Stimulated activated CD4-positive, alpha-beta T cell treated with anti-CD3 and anti-CD28 coated beads, TNF-alpha, amount 100 ng/mL, for 48 hours (primary cell): ENCODE measurements around the gene PACS1.
A peak's percentile ranks its signal among the peaks of the same experiment; 100 is the strongest.

Source experiments
- DNase-seq, 3 donors: peaks; one replicate each; pipeline ENCODE4 v3.0.0-alpha.2; 2020; ENCODE audit warnings: low read depth in 3 of 3

The PACS1 gene

GRCh38 chr11:66142370-66143263 is 72.5 kb downstream of the PACS1 start:
- DNase-seq: no peak

GRCh38 chr11:66143264-66143566 is 73.1 kb downstream of the PACS1 start:
- DNase-seq: no peak

- no peak for DNase-seq
These were observed 74.1 kb downstream of the PACS1 start for GRCh38 chr11:66143996-66144678.

GRCh38 chr11:66146074-66146473 is 76.0 kb downstream of the PACS1 start:
- DNase-seq: no peak

- DNase-seq: no peak
These were observed 76.9 kb downstream of the PACS1 start for GRCh38 chr11:66146940-66147339.

DNA sequence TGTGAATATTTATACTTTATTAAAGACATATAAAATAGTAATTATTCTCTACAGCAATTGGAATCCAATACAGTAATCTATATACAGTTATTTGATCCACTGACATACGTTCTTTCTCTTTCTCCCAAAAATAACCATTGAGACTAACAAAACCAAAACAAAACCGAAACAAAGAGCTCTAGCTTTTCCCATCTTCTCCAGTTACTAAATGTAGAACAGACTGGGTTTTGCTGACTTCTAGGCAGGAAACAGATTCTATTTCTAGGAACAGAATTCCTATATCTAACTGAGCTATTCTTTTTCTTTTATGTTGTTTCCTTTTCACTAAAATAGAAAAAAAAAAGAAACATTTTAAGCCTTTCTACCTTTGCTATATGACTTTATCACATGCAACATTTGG is 80.1 kb downstream of the PACS1 start:
- DNase-seq: no peak

DNA sequence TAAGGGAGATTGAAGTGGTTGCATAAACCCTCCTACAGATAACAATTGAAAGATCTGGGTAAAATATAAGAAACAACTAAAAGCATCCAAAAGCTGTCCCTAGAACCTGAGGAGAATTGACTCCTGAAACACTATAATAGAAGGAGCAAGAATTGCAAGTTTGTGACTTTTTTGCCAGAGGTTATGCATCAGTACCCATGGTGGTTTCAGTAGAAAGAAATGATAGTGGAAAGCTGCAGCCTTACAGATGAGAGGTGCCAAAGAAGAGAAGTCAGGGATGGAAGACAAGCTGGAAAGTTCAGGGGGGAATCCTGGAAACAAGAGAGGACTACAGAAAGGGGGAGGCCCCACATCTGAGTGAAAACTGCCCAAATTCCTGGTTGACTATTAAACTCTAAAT is 80.7 kb downstream of the PACS1 start:
- DNase-seq: no peak

DNA sequence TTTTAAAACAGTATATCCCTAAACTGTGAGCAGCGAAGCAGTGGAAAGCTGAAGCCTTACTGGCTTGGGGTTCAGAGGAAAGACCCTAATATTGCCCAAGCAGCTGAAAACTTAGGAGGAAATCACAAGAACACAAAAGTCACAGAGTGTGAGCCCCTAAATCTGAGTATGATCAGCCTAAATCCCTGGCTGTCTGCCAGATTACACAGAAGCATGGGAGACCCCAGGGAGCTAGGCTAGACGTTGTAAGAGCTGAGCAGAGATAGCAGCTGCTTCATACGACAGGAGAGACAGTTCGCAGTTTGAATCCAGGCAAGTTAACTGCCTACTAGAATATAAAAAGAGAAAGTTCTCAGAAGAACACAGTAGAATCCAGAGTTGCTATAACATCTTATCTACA is 81.2 kb downstream of the PACS1 start:
- no peak for DNase-seq

DNA sequence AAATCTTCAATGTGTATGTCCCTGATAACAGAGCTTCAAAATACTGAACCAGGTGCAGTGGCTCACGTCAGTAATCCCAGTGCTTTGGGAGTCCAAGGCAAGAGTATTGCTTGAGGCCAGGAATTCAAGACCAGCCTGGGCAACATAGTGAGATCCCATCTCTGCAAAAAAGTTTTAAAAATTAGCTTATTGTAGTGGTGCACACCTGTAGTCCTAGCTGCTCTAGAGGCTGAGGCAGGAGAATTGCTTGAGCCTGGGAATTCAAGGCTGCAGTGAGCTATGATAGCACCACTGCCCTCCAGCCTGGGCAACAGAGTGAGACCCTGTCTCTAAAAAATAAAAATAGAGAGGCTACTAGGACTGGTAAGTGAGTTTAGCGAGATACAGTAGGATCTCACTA is 84.0 kb downstream of the PACS1 start:
- DNase-seq: no peak

GRCh38 chr11:66155387-66156073 is 85.5 kb downstream of the PACS1 start:
- DNase-seq: no peak

GRCh38 chr11:66157182-66157864 is 87.3 kb downstream of the PACS1 start:
- no peak for DNase-seq

DNA sequence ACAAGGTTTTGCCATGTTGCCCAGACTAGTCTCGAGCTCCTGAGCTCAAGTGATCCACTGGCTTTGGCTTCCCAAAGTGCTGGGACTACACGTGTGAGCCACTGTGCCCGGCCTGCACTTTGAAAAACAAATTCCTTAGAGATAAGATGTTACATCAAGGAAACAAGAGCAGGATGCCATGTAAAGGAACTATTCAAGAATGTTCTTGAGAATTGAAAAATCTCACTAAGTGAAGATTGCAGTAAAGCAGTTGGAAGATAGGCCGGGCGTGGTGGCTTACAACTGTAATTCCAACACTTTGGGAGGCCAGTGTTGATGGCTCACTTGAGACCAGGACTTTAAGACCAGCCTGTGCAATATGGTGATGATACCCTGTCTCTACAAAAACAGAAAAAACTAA is 88.1 kb downstream of the PACS1 start:
- DNase-seq: no peak

- DNase-seq: no peak
These were observed 89.4 kb downstream of the PACS1 start for GRCh38 chr11:66159324-66159984.

DNA sequence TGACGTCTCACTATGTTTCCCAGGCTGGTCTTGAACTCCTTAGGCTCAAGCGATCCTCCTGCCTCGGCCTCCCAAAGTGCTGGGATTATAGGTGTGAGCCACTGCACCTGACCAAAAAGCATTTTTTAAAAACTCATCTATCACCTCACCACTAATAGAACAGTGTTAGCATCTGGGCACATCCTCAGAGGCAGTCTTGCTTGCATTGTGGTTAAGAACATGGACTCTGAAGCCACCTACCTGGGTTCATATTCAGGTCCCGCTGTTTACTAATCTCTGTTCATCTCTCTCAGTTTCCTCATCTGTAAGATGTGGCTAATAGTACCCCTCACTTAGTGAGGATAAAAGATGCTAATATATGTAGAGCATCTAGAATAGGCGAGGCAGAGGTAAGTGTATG is 90.6 kb downstream of the PACS1 start:
- no peak for DNase-seq

DNA sequence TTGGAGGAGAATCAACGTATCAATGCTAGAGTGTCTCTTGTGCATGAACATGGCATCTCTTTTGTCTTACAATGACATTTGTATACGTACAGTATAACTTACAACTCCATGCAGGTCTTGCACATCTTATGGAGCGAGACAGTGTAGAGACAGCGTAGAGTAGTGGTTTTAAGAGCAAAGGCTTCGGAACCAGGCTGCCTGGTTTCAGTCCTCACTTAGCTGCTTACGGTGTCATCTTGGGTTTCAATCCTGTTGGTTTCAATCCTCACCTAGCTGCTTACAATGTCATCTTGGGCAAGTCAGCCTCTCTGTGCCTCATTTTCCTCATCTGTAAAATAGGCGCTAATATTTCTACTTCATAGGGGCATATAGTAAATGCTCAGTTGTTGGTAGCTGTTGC is 98.2 kb downstream of the PACS1 start:
- DNase-seq: no peak

DNA sequence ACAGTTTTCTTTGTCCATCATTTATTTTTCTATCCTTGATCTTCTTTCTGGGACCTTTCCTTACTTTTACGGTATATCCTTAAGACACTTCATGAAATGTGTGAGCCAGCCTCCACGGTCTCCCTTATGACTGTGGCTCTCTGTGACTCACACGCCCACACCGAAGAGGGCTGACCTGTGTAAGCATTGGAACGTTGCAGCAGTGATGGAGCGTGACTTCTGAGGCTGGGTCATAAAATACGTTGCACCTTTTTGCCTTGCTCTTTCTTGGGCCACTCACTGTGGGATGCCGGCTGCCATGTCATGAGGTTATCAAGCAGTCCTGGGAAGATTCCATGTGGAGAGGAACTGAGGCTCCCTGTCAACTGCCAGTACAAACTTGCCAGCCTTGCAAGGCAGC is 102.1 kb downstream of the PACS1 start:
- DNase-seq: peak in 2 of 3 donors; percentile 26 to 42

- no peak for DNase-seq
These were observed 106.6 kb downstream of the PACS1 start for GRCh38 chr11:66176650-66177049.

DNA sequence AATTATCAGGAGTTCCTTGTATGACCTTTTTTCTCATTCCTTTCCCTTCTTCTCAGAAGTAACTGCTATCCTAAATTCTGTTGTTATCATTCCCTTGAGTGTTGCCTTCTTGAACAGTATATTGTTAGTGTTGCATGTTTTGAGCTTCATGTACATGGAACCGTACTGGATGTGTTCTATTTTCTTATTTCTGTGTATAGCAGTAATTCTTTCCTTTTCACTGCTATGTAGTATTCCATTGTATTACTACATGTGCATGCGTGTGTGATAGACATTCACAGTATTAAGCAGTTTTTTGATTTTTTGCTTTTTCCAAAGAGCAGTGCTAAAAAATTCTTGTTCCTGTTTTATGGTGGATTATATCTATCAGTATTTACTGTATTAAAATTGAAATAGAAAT is 108.1 kb downstream of the PACS1 start:
- no peak for DNase-seq

- DNase-seq: no peak
These were observed 108.8 kb downstream of the PACS1 start for GRCh38 chr11:66178871-66179270.

GRCh38 chr11:66181632-66182315 is 111.7 kb downstream of the PACS1 start:
- DNase-seq: no peak

- DNase-seq: no peak
These were observed 113.5 kb downstream of the PACS1 start for GRCh38 chr11:66183494-66184048.
